Osteoblast (primary cell): Measurements from ENCODE around the gene GABBR2. TPM values are rescaled to one million over a fixed set of nuclear protein-coding genes. Genes with fewer than 3 reads are reported as not detected.
A peak's percentile ranks its signal among the peaks of the same experiment; 100 is the strongest.

Experiments
- DNase-seq: peaks from one replicate; pipeline ENCODE4 v3.0.0; 2011; ENCODE audit warnings: low spot score, mixed read lengths; ENCODE audit not compliant: insufficient read length; ENCODE audit errors: missing footprints
- H2AFZ ChIP-seq: 2 replicates; pipeline ENCODE4 v1.6.0; 2011; ENCODE audit warnings: mild to moderate bottlenecking, low read length
- H3K27ac ChIP-seq: 2 replicates; pipeline ENCODE4 v1.5.1; 2011; ENCODE audit warnings: mild to moderate bottlenecking, low read depth, low read length, moderate library complexity
- H3K27me3 ChIP-seq: 2 replicates; pipeline ENCODE4 v1.6.0; 2012; ENCODE audit warnings: mild to moderate bottlenecking, control low read depth, inconsistent platforms, low read length, moderate library complexity; ENCODE audit not compliant: insufficient read depth
- H3K36me3 ChIP-seq: 2 replicates; pipeline ENCODE4 v1.5.1; 2011; ENCODE audit warnings: mild to moderate bottlenecking, low read length, control low read depth, moderate library complexity; ENCODE audit not compliant: insufficient read depth
- H3K4me1 ChIP-seq: 2 replicates; pipeline ENCODE4 v1.5.1; 2011; ENCODE audit warnings: mild to moderate bottlenecking, low read length, control low read depth, moderate library complexity; ENCODE audit not compliant: insufficient read depth
- H3K4me2 ChIP-seq: 2 replicates; pipeline ENCODE4 v1.6.0; 2011; ENCODE audit warnings: mild to moderate bottlenecking, low read length; ENCODE audit not compliant: insufficient read depth
- H3K4me3 ChIP-seq: fragments of 200-600 bp; sonication (generic); 3 replicates; pipeline ENCODE4 v1.5.1; 2012; ENCODE audit warnings: mild to moderate bottlenecking, low read length, inconsistent platforms; ENCODE audit not compliant: insufficient read depth
- H3K79me2 ChIP-seq: 2 replicates; pipeline ENCODE4 v1.6.0; 2012; ENCODE audit warnings: mild to moderate bottlenecking, low read length, control low read depth, inconsistent platforms; ENCODE audit not compliant: insufficient read depth
- H3K9me3 ChIP-seq: 2 replicates; pipeline ENCODE4 v1.5.1; 2011; ENCODE audit warnings: low read depth, low read length, control low read depth
- H4K20me1 ChIP-seq: 2 replicates; pipeline ENCODE4 v1.6.0; 2012; ENCODE audit warnings: mild to moderate bottlenecking, low read length, control low read depth; ENCODE audit not compliant: insufficient read depth
- CTCF ChIP-seq: IDR thresholded peaks from 2 replicates; pipeline ENCODE4 v1.5.1; 2011; ENCODE audit warnings: mild to moderate bottlenecking, low read depth, low read length, moderate library complexity; ENCODE audit errors: extremely low read depth
- total RNA-seq: library from RNA; depleted of rRNA; stranded (reverse); fragments of >200 nt; gene quantifications from 2 replicates; pipeline ENCODE4 v1.2.3, GENCODE V29; 2012

Gene GABBR2
- total RNA-seq, 1 donor: under 0.01 TPM

DNA sequence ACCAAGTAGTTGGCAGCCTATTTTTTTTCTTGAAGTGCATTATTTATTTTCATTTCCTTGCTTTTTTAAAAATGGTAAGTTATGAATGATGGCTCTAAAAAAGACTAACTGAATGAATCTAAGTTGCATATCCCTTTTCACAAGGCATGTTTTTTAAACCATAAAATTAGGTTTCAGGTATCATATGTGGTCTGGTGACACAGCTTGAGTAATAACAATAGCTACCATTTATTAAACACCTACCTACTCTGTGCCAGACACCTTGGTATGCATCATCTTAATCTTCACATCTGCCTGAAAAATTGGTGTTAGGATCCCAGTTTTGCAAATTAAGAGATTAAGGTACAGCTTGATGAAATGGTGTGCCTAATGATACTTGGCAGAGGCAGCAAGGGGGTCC, 4.3 kb upstream of the GABBR2 start:
- Histone ChIP-seq H3K79me2 (no peaks in the 10 kb centered on the region), H3K27ac (no peak overlapping the region), H3K4me2 (no peak overlapping the region), H4K20me1 (no peaks in the 10 kb centered on the region), H3K9me3 (no peaks in the 10 kb centered on the region), H3K27me3 (peaks cover 54% of the 10 kb centered on the region), H3K4me3 (no peak overlapping the region), H2AFZ (no peak overlapping the region), H3K4me1 (no peaks in the 10 kb centered on the region), H3K36me3 (no peaks in the 10 kb centered on the region)
- no peak for TF ChIP-seq CTCF
- DNase-seq: no peak

DNA sequence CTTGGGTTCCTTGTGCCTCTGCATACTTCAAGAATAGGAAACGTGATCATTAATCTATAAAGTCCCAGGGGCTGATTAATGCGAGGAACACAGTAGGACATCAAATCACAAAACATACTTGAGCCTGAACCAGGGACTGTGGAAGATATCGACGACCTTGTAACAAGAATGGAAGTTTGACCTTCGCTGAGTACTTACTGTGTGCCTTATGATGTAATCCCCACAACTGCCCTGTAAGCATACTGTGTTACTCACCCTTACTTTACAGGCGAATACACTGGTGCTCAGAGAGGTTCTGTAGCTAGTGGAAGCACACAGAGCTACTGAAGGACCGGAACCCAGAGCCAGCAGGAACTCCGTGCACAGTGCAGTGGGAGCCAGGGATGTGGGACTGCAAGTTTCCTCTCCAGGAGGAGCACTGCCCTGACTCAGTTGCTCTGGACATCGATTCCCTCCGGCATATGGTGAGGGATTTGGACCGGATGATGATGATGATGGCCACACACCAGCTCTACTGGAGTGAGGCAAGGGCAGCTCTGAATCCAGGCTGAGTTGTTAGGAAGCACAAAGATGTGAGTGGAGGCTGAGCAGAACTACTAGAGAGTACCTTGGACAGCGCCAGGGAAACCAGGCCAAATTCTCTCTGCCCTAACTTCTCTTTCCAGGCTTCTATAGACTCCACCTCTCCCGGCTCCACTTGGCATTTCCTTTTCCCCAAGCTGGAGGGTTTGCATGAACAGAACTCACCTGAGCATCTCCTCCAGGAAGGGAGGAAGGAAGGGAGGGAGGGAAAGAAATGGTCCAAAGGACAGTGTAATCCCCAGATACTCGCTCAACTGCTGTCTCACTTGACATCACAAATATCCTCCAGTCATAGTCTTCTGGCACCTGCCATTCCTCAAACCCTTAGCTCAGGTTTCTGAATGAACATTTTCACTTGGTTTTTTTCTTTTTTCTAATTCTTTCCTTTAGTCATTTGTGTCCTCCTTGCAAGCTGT, 1.5 kb upstream of the GABBR2 start:
- Histone ChIP-seq H3K4me1 (no peaks in the 10 kb centered on the region), H3K4me2 (no peak overlapping the region), H3K9me3 (no peaks in the 10 kb centered on the region), H3K27ac (no peak overlapping the region), H3K27me3 (peaks cover 63% of the 10 kb centered on the region), H3K36me3 (no peaks in the 10 kb centered on the region), H2AFZ (no peak overlapping the region), H4K20me1 (no peaks in the 10 kb centered on the region), H3K4me3 (no peak overlapping the region), H3K79me2 (no peaks in the 10 kb centered on the region)
- TF ChIP-seq CTCF: no peak
- DNase-seq: peak; percentile 91

GRCh38 chr9:98708103-98708932, 417 bp downstream of the GABBR2 start:
- Histone ChIP-seq H3K9me3 (no peaks in the 10 kb centered on the region), H4K20me1 (no peaks in the 10 kb centered on the region), H3K4me1 (no peaks in the 10 kb centered on the region), H3K79me2 (no peaks in the 10 kb centered on the region), H3K27me3 (peaks cover 64% of the 10 kb centered on the region), H3K4me3 (peak overlapping the region; percentile 19), H2AFZ (no peak overlapping the region), H3K27ac (no peak overlapping the region), H3K4me2 (no peak overlapping the region), H3K36me3 (no peaks in the 10 kb centered on the region)
- TF ChIP-seq CTCF: no peak
- peak; percentile 75 for DNase-seq
